IgD-negative memory B cell (primary cell): ENCODE results near the gene SLC6A3. TPM values are rescaled to one million over a fixed set of nuclear protein-coding genes. Genes with fewer than 3 reads are reported as not detected.

Source experiments
- H3K27ac Mint-ChIP-seq, 3 donors: one replicate each; pipeline ENCODE4 v1.8.0; 2020 to 2022; ENCODE audit warnings: mild to moderate bottlenecking in 3 of 3, mixed read lengths in 3 of 3, moderate library complexity in 1 of 3
- H3K27me3 Mint-ChIP-seq: one replicate; pipeline ENCODE4 v1.8.0; 2021; ENCODE audit warnings: mixed read lengths
- H3K36me3 Mint-ChIP-seq: one replicate; pipeline ENCODE4 v1.8.0; 2020; ENCODE audit warnings: mild to moderate bottlenecking, mixed read lengths
- H3K4me1 Mint-ChIP-seq, 3 donors: one replicate each; pipeline ENCODE4 v1.8.0; 2020 to 2022; ENCODE audit warnings: mixed read lengths in 3 of 3, mild to moderate bottlenecking in 1 of 3
- H3K4me3 Mint-ChIP-seq, 4 donors: one replicate each; pipeline ENCODE4 v1.8.0; 2020 to 2022; ENCODE audit warnings: mild to moderate bottlenecking in 4 of 4, mixed read lengths in 4 of 4, moderate library complexity in 3 of 4
- H3K9me3 Mint-ChIP-seq, 3 donors: one replicate each; pipeline ENCODE4 v1.8.0; 2020 to 2021; ENCODE audit warnings: mixed read lengths in 3 of 3, mild to moderate bottlenecking in 1 of 3
- polyA plus RNA-seq: library from polyadenylated mRNA; unstranded; fragments of 300-500 nt; fragmentation: Illumina TruSeq; gene quantifications from one replicate; pipeline ENCODE4 v1.2.3, GENCODE V29; 2021

Gene SLC6A3
- polyA plus RNA-seq, 1 donor from 2014 or later: not detected

GRCh38 chr5:1393571-1394501, 51.4 kb downstream of the SLC6A3 start:
- Mint-ChIP-seq H3K27me3 (peaks cover 26% of the 10 kb centered on the region), H3K36me3 (no peaks in the 10 kb centered on the region), H3K4me3 (no peak overlapping the region), H3K27ac (no peak overlapping the region), H3K4me1 (peaks cover 0 to 3% (median 0%) of the 10 kb centered on the region in 3 donors), H3K9me3 (peaks cover 0 to 2% (median 0%) of the 10 kb centered on the region in 3 donors)

DNA sequence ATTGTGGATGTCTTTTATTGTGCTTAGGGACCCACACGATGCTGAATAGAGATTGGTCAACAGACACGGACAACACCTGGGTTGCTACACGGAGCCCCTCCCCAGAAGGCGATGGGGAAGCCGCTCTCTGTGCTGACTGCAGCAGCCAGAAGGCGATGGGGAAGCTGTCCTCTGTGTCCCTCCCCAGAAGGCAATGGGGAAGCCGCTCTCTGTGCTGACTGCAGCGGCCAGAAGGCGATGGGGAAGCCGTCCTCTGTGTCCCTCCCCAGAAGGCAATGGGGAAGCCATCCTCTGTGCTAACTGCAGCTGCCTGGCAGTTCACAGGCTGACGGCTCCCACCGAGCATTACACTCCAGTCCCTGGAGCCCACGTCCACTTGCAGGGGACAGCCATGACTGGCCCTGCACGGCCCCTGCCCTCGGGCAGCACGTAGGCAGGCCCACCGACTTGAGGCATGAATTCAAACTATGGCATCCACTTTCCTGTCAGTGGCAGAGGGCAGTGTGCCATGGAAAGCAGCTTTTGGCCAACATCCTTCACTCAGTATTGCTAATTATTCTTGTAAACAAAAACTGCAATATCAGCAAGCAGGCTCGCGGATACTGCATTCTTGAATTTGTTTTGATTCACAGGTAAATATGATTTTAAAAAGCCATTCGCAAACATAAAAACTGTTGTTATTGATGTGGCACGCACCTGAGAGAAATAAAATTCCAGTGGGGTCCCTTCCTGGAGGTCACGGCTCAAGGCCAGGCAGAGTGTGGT, 52.3 kb downstream of the SLC6A3 start:
- H3K4me3 Mint-ChIP-seq: peak overlapping the region in 1 of 4 donors; percentile 46
- H3K27me3 Mint-ChIP-seq: peaks cover 26% of the 10 kb centered on the region
- H3K9me3 Mint-ChIP-seq: peaks cover 0 to 2% (median 0%) of the 10 kb centered on the region in 3 donors
- H3K4me1 Mint-ChIP-seq: peaks cover 0 to 3% (median 2%) of the 10 kb centered on the region in 3 donors
- H3K36me3 Mint-ChIP-seq: no peaks in the 10 kb centered on the region
- H3K27ac Mint-ChIP-seq: no peak overlapping the region

DNA sequence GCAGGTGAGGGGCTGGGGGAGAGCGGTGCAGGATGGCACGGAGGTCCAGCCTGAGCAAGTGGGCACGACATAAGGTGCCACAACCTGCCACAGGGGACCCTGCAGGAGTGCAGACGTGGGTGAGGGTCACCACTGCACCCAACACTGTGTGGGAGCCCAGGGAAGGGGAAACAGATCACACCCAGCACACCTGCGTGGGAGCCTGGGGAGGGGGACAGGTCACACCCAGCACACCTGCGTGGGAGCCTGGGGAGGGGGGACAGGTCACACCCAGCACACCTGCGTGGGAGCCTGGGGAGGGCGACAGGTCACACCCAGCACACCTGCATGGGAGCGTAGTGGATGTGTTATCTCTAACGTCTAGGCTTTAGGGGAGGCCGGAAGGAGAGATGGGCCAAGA, 53.0 kb downstream of the SLC6A3 start:
- no peak overlapping the region for H3K4me3 Mint-ChIP-seq
- peaks cover 25% of the 10 kb centered on the region for H3K27me3 Mint-ChIP-seq
- no peak overlapping the region for H3K27ac Mint-ChIP-seq
- no peaks in the 10 kb centered on the region for H3K36me3 Mint-ChIP-seq
- H3K4me1 Mint-ChIP-seq: peaks cover 3 to 4% (median 3%) of the 10 kb centered on the region in 3 donors
- peaks cover 0 to 2% (median 0%) of the 10 kb centered on the region in 3 donors for H3K9me3 Mint-ChIP-seq

DNA sequence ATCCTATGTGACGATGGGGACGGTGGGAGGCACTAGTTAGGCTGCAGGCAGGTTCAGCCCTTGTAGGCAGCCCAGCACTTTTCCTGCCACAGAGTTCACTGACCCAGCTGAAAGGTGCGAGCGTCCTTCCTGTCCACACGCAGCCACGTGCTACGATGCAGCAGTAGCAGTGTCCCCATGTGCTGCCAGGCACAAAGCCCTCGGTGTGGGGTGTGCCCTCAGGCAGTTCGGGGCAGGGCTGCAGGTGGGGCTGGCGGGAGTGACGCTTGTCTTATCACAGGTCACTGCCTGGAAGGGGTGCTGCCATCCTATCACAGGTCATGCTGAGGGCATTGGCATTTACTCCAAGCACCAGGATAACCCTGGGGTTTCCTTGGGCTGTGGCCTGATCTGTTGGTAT, 53.5 kb downstream of the SLC6A3 start:
- Mint-ChIP-seq H3K27ac (no peak overlapping the region), H3K4me1 (peaks cover 3 to 9% (median 6%) of the 10 kb centered on the region in 3 donors), H3K4me3 (no peak overlapping the region), H3K27me3 (peaks cover 25% of the 10 kb centered on the region), H3K9me3 (peaks cover 0 to 2% (median 0%) of the 10 kb centered on the region in 3 donors), H3K36me3 (no peaks in the 10 kb centered on the region)

DNA sequence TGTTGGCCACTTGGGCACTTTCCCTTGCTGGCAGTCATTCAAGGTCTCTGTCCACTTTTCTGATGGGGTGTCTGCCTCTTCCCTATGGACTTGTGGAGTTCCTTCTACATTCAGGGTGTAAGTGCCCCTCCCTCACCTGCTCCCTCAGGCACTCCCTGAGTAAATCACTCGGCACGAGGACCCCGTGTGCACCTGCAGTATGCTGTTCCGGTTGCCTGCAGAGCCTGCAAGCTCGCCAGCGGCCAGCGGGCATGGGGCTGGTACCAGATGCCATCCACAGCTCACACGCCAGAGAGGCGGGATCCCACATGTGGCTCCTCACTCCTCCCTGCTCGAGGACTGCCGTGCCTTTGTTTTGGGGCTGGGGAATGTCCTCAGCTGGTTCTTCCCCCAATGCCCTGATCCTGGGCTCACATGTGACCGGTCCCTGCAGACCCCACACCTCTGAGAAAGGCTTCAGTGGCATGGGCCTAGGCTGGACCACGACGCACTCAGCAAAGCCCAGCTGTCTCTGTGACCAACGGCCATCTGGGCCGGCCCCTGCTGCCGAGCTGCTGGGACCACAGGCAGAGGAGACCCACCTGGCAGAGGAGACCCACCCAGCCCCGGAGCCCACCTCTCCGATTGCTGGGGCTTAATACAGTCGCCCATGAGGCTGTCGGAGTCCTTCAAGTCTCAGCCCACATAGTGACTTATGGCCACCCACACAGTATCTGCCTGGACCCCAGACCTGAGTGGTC, 54.2 kb downstream of the SLC6A3 start:
- peaks cover 25% of the 10 kb centered on the region for H3K27me3 Mint-ChIP-seq
- H3K4me3 Mint-ChIP-seq: no peak overlapping the region
- H3K4me1 Mint-ChIP-seq: peaks cover 7 to 15% (median 9%) of the 10 kb centered on the region in 3 donors
- H3K9me3 Mint-ChIP-seq: peaks cover 0 to 2% (median 0%) of the 10 kb centered on the region in 3 donors
- no peaks in the 10 kb centered on the region for H3K36me3 Mint-ChIP-seq
- no peak overlapping the region for H3K27ac Mint-ChIP-seq

GRCh38 chr5:1390333-1390732, 54.9 kb downstream of the SLC6A3 start:
- peak overlapping the region in 1 of 3 donors; percentile 52 for H3K27ac Mint-ChIP-seq
- H3K4me1 Mint-ChIP-seq: peaks cover 11 to 15% (median 13%) of the 10 kb centered on the region in 3 donors
- H3K27me3 Mint-ChIP-seq: peaks cover 22% of the 10 kb centered on the region

GRCh38 chr5:1388383-1388967, 56.8 kb downstream of the SLC6A3 start:
- Mint-ChIP-seq H3K4me3 (peak overlapping the region in 1 of 4 donors; percentile 3), H3K36me3 (no peaks in the 10 kb centered on the region), H3K27ac (peak overlapping the region in 1 of 3 donors; percentile 36), H3K27me3 (peaks cover 8% of the 10 kb centered on the region), H3K4me1 (peaks cover 16 to 18% (median 18%) of the 10 kb centered on the region in 3 donors), H3K9me3 (peaks cover 0 to 2% (median 0%) of the 10 kb centered on the region in 3 donors)

More at GRCh38 chr5:1390333-1390732, 54.9 kb downstream of the SLC6A3 start:
- no peaks in the 10 kb centered on the region for H3K36me3 Mint-ChIP-seq
- peaks cover 0 to 2% (median 0%) of the 10 kb centered on the region in 3 donors for H3K9me3 Mint-ChIP-seq
- H3K4me3 Mint-ChIP-seq: no peak overlapping the region

DNA sequence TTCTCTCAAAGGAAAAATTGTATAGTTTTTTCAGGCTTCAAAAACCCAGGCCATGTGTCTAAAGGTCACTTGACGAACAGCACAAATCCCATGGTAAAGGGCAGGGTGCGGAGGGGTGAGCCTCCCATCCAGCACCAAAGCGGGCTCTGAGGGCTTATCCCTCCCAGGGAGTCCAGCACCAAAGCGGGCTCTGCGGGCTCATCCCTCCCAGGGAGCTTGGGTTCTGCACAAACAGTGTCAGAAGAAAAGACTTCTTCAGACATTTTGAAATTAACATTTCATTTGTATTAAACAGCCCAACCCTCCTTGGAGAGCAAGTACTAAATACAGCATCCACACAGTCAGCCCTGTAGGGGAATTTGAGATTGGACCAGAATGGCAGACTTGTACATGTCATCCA, 57.4 kb downstream of the SLC6A3 start:
- Mint-ChIP-seq H3K4me3 (peak overlapping the region in 1 of 4 donors; percentile 91), H3K4me1 (peaks cover 16 to 18% (median 18%) of the 10 kb centered on the region in 3 donors), H3K27ac (peak overlapping the region in 1 of 3 donors; percentile 94)

DNA sequence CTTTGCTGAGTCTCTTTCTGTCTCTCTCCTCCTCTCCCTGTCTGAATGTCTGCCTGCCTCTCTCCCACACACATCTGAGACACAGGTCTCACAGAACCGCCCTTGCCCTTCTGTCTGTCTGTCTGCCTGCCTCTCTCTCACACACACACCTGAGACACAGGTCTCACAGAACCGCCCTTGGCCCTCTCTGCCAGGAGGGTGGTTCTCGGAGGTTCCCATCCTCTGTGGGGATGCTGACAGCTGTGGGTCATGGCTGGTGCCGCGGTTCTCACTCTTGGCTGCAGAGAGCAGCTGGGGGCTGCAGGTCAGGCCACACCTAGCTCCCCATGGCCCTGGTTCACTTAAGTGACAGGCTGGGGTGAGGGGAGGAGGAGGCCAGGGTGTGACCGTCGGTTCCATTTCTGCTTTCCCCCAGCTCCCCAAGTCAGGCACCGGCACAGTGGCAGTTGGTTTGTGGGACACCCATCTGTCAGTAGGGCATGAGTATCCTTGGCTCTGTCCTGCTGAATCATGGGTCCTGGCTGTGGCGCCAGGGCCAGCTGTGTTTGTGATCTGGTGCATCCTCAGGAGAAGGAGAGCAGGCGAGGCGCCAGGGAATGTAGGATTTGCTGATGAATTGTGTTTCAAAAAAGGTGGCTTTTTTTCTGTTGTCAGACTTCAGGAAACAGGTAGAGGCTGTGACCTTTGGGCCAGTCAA, 58.0 kb downstream of the SLC6A3 start:
- H3K9me3 Mint-ChIP-seq: peaks cover 0 to 2% (median 0%) of the 10 kb centered on the region in 3 donors
- H3K4me3 Mint-ChIP-seq: peak overlapping the region; percentile 91 to 99 (median 98)
- peak overlapping the region; percentile 92 to 99 (median 94) for H3K27ac Mint-ChIP-seq
- peaks cover 16 to 18% (median 18%) of the 10 kb centered on the region in 3 donors for H3K4me1 Mint-ChIP-seq
- peaks cover 8% of the 10 kb centered on the region for H3K27me3 Mint-ChIP-seq
- no peaks in the 10 kb centered on the region for H3K36me3 Mint-ChIP-seq

More for the DNA sequence above, 57.4 kb downstream of the SLC6A3 start:
- Mint-ChIP-seq H3K27me3 (peaks cover 8% of the 10 kb centered on the region), H3K36me3 (no peaks in the 10 kb centered on the region), H3K9me3 (peaks cover 0 to 2% (median 0%) of the 10 kb centered on the region in 3 donors)

GRCh38 chr5:1386274-1386717, 58.9 kb downstream of the SLC6A3 start:
- peaks cover 0 to 2% (median 0%) of the 10 kb centered on the region in 3 donors for H3K9me3 Mint-ChIP-seq
- H3K4me1 Mint-ChIP-seq: peaks cover 16 to 22% (median 18%) of the 10 kb centered on the region in 3 donors
- H3K27me3 Mint-ChIP-seq: peaks cover 6% of the 10 kb centered on the region
- H3K27ac Mint-ChIP-seq: peak overlapping the region; percentile 92 to 99 (median 94)
- peak overlapping the region; percentile 91 to 99 (median 98) for H3K4me3 Mint-ChIP-seq
- no peaks in the 10 kb centered on the region for H3K36me3 Mint-ChIP-seq

DNA sequence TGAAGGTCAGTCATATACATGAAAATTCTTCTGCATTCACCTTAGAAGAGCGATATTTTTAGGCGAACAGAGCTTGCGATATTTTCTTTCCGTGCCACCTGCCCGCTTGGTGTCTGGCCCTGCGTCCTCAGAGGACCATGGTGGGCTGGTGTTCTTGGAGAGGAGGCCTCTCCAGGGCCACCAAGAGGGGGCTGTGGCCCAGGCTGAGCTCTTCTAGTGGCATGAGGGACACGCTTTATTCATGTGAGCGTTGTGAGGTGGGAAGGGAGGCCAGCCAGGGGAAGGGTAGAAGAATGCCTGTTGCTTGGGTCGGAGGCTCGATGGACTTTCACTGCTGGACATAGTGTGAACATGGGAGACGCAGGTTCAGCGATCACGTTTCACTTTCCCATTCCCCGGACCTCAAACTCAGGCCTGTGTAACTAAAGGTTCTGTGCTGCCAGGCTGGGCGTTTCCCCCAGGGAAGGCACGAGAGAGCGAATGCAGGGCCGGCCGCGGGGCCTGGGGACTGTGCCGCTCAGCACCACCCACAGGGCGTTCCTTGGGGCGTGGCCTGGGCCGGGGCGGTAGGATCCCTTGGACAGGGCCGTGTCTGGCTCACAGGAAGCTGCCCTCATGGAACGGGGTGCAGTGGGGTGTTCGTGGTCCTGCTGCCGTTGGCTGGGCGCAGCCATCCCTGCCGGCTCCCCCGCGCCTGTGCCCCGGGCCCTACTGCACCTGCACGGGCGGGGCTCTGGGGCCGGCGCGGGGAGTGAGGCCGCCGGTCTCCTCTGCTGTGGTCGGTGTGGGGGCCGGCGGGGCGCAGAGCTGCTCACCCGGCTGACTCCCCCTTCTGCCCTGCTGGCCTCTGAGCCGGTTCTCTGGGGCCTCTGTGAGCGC, 59.6 kb downstream of the SLC6A3 start:
- peaks cover 16 to 22% (median 21%) of the 10 kb centered on the region in 3 donors for H3K4me1 Mint-ChIP-seq
- peaks cover 4% of the 10 kb centered on the region for H3K27me3 Mint-ChIP-seq
- H3K9me3 Mint-ChIP-seq: peaks cover 0 to 2% (median 0%) of the 10 kb centered on the region in 3 donors
- peak overlapping the region; percentile 91 to 99 (median 98) for H3K4me3 Mint-ChIP-seq
- H3K36me3 Mint-ChIP-seq: no peaks in the 10 kb centered on the region
- peak overlapping the region; percentile 92 to 99 (median 94) for H3K27ac Mint-ChIP-seq

DNA sequence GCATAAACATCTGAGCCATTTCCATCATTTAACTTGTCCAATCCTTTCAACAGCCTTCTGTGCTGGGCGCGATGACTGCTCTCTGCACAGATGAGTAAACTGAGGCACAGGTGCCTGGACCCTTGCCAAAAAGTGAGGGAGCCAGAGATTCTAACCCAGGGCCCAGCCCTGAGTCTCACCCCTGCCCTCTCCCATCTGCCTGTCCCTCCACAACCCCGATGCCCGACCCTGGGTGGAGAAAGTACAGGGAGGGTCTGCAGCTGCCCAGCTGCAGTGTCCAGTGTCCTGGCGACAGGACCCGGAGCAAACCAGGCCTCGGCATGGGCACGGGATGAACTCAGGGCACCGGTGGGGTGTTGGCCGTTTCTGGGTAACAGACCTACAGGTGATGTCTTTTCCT, 60.7 kb downstream of the SLC6A3 start:
- H3K4me3 Mint-ChIP-seq: peak overlapping the region in 2 of 4 donors; percentile 24 to 91
- no peaks in the 10 kb centered on the region for H3K27me3 Mint-ChIP-seq
- peaks cover 0 to 2% (median 0%) of the 10 kb centered on the region in 3 donors for H3K9me3 Mint-ChIP-seq
- peaks cover 23 to 24% (median 24%) of the 10 kb centered on the region in 3 donors for H3K4me1 Mint-ChIP-seq
- peak overlapping the region in 1 of 3 donors; percentile 92 for H3K27ac Mint-ChIP-seq
- no peaks in the 10 kb centered on the region for H3K36me3 Mint-ChIP-seq
